ENCODE measurements around the gene FRY.

Gene FRY

DNA sequence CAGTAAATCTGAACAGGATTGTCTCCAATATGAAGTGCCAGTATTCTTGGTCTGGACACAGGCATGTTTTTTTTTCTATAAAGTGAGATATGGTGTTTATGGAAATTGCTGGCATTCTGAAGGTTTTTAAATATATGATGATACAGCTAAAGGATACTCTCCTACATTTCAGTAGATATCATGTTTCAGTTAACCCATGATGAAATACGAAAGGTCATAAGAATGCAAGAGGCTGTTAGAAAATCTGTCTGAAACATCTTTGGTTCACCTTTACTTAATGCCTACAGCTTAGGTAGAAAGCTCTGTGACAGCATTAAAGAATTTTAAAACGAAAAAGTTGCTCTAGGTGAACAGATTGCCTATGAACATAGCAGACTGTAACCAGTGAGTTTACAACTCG lies 9.1 kb downstream of the FRY start:
- Histone ChIP-seq H3K4me1 (peaks cover 3% of the 10 kb centered on the region), H3K9ac (no peak overlapping the region), H3K9me3 (ENCODE audit: control insufficient read depth, low read length) (no peaks in the 10 kb centered on the region), H3K27me3 (ENCODE audit: control insufficient read depth, insufficient read depth, low read length) (no peaks in the 10 kb centered on the region), H3K4me3 (ENCODE audit: low read depth, low read length) (no peak overlapping the region), H2AFZ (no peak overlapping the region), H3K27ac (no peak overlapping the region), H3K36me3 (ENCODE audit: control insufficient read depth, insufficient read depth, low read length) (no peaks in the 10 kb centered on the region), H3K4me2 (ENCODE audit: low read length) (no peak overlapping the region), H3K79me2 (no peaks in the 10 kb centered on the region)
- TF ChIP-seq, protein P1, sequence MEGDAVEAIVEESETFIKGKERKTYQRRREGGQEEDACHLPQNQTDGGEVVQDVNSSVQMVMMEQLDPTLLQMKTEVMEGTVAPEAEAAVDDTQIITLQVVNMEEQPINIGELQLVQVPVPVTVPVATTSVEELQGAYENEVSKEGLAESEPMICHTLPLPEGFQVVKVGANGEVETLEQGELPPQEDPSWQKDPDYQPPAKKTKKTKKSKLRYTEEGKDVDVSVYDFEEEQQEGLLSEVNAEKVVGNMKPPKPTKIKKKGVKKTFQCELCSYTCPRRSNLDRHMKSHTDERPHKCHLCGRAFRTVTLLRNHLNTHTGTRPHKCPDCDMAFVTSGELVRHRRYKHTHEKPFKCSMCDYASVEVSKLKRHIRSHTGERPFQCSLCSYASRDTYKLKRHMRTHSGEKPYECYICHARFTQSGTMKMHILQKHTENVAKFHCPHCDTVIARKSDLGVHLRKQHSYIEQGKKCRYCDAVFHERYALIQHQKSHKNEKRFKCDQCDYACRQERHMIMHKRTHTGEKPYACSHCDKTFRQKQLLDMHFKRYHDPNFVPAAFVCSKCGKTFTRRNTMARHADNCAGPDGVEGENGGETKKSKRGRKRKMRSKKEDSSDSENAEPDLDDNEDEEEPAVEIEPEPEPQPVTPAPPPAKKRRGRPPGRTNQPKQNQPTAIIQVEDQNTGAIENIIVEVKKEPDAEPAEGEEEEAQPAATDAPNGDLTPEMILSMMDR (IDR thresholded peaks at IDR 0.05) = no peak

DNA sequence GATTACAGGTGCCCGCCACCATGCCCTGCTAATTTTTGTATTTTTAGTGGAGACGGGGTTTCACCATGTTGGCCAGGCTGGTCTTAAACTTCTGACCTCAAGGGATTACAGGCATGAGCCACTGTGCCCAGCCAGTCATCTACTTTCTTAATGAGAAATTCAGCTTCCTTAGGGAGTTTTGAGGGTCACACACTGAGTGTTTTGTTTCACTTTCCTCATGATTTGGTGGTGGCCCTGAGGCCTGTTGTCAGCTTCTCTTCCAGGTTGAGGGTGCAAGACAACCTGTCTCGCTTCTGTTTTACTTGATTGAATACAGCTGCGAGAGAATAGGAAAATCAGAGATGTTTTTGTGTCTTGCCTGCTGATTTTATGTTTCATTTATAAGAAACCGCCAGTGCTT lies 9.9 kb downstream of the FRY start:
- Histone ChIP-seq H3K4me1 (peaks cover 3% of the 10 kb centered on the region), H2AFZ (no peak overlapping the region), H3K79me2 (no peaks in the 10 kb centered on the region), H3K36me3 (ENCODE audit: control insufficient read depth, insufficient read depth, low read length) (no peaks in the 10 kb centered on the region), H3K9me3 (ENCODE audit: control insufficient read depth, low read length) (no peaks in the 10 kb centered on the region), H3K27me3 (ENCODE audit: control insufficient read depth, insufficient read depth, low read length) (no peaks in the 10 kb centered on the region), H3K27ac (no peak overlapping the region), H3K4me2 (ENCODE audit: low read length) (no peak overlapping the region), H3K9ac (no peak overlapping the region), H3K4me3 (ENCODE audit: low read depth, low read length) (no peak overlapping the region)
- TF ChIP-seq, protein P1 (IDR thresholded peaks at IDR 0.05) = no peak

DNA sequence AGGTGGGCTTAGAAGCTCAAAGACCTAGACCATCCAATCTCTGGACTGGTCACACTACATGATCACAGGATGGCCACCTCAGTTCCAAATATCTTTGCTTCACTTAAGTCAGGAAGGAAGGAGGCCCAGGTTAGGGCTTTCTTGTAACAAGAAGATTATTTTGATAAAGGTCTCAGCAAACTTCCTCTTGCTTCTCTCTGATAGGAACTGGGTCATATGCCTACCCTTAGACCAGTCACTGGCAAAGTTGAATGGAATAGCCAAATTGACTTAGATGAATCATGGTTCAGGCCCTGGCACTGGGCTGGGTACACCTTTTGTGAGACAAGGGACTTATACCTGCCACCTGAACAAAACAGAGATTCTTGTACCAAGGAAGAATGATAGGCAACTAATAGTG lies 11.0 kb downstream of the FRY start:
- TF ChIP-seq, protein P1 (IDR thresholded peaks at IDR 0.05) = no peak
- H3K4me1 ChIP-seq = peaks cover 3% of the 10 kb centered on the region

DNA sequence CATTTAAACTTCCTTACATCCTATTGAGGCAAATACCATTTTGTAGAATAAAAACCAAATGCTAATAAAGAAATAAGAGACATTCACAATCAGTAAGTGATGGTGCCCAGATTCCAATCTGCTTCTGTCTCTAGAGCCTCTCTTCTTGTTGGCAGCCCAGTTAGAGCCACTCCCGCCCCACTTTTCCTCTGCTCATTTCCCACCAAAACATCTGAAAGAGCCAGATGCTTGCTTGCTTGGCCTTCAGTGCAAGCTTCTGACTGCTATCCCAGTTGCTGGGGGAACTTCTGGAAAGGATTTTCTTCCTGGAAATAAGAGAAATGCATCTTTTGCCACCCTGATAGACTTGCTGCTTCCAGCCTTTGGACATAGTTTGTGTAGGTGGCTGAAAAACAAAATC lies 12.9 kb downstream of the FRY start:
- H3K4me2 ChIP-seq (ENCODE audit: low read length) = no peak overlapping the region
- TF ChIP-seq, protein P1 (IDR thresholded peaks at IDR 0.05) = no peak
- H3K79me2 ChIP-seq = no peaks in the 10 kb centered on the region
- H3K36me3 ChIP-seq (ENCODE audit: control insufficient read depth, insufficient read depth, low read length) = no peaks in the 10 kb centered on the region
- peaks cover 3% of the 10 kb centered on the region for H3K4me1 ChIP-seq
- no peaks in the 10 kb centered on the region for H3K27me3 ChIP-seq (ENCODE audit: control insufficient read depth, insufficient read depth, low read length)
- no peaks in the 10 kb centered on the region for H3K9me3 ChIP-seq (ENCODE audit: control insufficient read depth, low read length)
- no peak overlapping the region for H3K4me3 ChIP-seq (ENCODE audit: low read depth, low read length)
- no peak overlapping the region for H2AFZ ChIP-seq
- H3K27ac ChIP-seq = no peak overlapping the region
- H3K9ac ChIP-seq = no peak overlapping the region

More for the DNA sequence above, 11.0 kb downstream of the FRY start:
- Histone ChIP-seq H3K79me2 (no peaks in the 10 kb centered on the region), H3K4me2 (ENCODE audit: low read length) (no peak overlapping the region), H3K36me3 (ENCODE audit: control insufficient read depth, insufficient read depth, low read length) (no peaks in the 10 kb centered on the region), H3K9ac (no peak overlapping the region), H3K4me3 (ENCODE audit: low read depth, low read length) (no peak overlapping the region), H3K27me3 (ENCODE audit: control insufficient read depth, insufficient read depth, low read length) (no peaks in the 10 kb centered on the region), H2AFZ (no peak overlapping the region), H3K27ac (no peak overlapping the region), H3K9me3 (ENCODE audit: control insufficient read depth, low read length) (no peaks in the 10 kb centered on the region)

DNA sequence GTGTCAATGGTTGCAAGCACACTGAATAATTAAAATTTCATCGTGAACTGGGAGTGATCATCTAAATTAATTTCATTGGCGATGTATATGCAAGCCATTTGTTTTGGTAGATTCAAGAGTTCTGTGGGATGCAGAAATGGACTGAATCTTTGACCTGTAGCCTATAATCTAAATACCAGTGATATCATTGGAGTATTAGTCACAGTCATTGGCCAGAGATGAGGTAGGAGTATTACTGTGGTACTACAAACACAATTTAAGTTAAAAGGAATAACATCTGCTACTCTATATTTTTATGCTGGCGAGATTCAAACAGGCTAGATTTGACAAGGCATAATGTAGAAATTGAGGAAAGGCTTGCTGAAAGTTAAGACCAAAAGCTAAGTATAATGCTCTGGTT lies 14.0 kb downstream of the FRY start:
- Histone ChIP-seq H3K4me1 (no peaks in the 10 kb centered on the region), H3K27me3 (ENCODE audit: control insufficient read depth, insufficient read depth, low read length) (no peaks in the 10 kb centered on the region), H3K27ac (no peak overlapping the region), H3K9me3 (ENCODE audit: control insufficient read depth, low read length) (no peaks in the 10 kb centered on the region), H3K4me2 (ENCODE audit: low read length) (no peak overlapping the region), H3K4me3 (ENCODE audit: low read depth, low read length) (no peak overlapping the region), H3K36me3 (ENCODE audit: control insufficient read depth, insufficient read depth, low read length) (no peaks in the 10 kb centered on the region), H3K79me2 (no peaks in the 10 kb centered on the region), H3K9ac (no peak overlapping the region), H2AFZ (no peak overlapping the region)
- TF ChIP-seq, protein P1 (IDR thresholded peaks at IDR 0.05) = no peak

All from parathyroid adenoma (tissue), 2 donors.